ENCODE data around the gene MAP1LC3B2. TPM values are rescaled to one million over a fixed set of nuclear protein-coding genes. Genes with fewer than 3 reads are reported as not detected.

MAP1LC3B2 gene
- total RNA-seq, 1 donor from 2014 or later = 0.57 TPM

DNA sequence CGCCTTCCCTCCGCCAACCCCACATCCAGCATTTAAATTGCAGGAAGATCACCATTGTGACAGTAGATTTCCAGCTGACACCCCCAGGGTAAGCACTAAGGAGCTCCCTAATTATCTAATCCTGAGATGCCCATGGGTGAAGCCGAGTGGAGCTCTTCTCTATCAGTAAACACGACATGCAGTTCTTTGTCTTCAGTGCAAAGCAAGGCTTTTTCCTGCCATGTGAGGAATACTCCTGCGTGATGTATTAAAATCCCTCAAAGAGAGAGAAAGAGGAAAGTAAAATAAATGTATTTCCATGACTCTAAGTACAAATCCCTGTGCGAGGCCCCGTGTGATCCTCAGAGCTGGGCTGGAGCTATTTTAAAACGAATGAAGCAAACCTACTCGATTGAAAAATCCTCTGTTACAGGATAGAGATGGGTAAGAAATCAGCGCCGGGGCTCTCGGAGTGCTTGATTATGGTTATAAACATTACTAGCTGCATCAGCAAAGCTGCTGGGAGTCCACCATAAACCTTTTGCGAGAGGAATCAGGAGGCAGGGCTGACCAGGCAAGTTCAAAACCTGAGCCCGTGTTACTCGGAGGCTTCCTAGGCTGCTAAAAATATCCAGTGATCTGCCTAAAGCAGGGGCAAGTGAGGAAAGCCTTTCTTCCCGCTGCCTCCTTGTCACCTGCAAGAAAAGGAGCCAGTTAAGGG, 61.5 kb downstream of the MAP1LC3B2 start:
- no peak for DNase-seq (ENCODE audit: low spot score)
- Mint-ChIP-seq H3K27ac (no peak overlapping the region), H3K4me3 (no peak overlapping the region), H3K9me3 (peaks cover 14% of the 10 kb centered on the region), H3K27me3 (ENCODE audit: insufficient read depth) (peaks cover 20% of the 10 kb centered on the region), H3K4me1 (ENCODE audit: low read depth) (no peaks in the 10 kb centered on the region), H3K36me3 (ENCODE audit: low read depth) (no peaks in the 10 kb centered on the region)
- intact Hi-C loops (cut with micrococcal nuclease) = no loop called here

DNA sequence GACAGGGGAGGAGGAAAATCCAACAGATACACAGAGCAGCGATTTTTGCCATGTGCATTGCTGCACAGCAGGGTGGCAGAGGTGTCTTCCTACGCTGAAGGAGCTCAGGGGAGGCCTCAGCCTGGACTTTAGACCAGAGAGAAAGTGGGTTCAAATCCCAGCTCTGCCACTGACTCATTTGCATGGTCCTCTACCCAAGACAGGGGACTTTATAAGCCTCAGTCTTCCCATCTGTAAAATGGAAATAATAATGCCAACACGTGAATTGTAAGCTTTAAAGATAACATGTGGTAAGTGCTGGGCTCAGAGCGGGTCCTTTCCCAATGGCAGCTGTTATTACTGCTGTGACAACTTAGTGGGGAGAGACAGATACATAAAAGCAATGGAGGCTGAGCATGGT, 62.0 kb downstream of the MAP1LC3B2 start:
- intact Hi-C loops (cut with micrococcal nuclease) = no loop called here
- H3K27me3 Mint-ChIP-seq (ENCODE audit: insufficient read depth) = peaks cover 18% of the 10 kb centered on the region
- no peaks in the 10 kb centered on the region for H3K4me1 Mint-ChIP-seq (ENCODE audit: low read depth)
- no peak overlapping the region for H3K4me3 Mint-ChIP-seq
- no peaks in the 10 kb centered on the region for H3K36me3 Mint-ChIP-seq (ENCODE audit: low read depth)
- peaks cover 14% of the 10 kb centered on the region for H3K9me3 Mint-ChIP-seq
- H3K27ac Mint-ChIP-seq = no peak overlapping the region
- no peak for DNase-seq (ENCODE audit: low spot score)

DNA sequence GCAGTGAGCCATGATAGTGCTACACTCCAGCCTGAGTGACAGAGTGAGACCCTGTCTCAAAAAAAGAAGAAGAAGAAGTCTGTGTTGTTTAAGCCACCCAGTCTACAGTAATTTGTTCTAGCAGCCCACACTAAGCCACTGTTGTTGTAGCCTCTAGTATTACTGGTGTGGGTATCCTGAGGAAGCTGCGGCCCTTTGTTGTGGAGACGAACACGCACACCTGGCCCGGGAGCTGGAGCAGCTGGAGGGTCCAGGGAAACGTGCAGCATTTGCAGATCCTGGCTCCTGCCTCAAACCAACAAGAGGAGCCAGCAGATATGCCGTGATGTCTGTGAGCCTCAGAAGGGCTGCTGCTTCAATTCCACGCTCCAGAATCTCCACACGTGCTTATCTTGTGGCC, 65.3 kb downstream of the MAP1LC3B2 start:
- Mint-ChIP-seq H3K36me3 (ENCODE audit: low read depth) (no peaks in the 10 kb centered on the region), H3K9me3 (peaks cover 14% of the 10 kb centered on the region), H3K4me3 (no peak overlapping the region)

DNA sequence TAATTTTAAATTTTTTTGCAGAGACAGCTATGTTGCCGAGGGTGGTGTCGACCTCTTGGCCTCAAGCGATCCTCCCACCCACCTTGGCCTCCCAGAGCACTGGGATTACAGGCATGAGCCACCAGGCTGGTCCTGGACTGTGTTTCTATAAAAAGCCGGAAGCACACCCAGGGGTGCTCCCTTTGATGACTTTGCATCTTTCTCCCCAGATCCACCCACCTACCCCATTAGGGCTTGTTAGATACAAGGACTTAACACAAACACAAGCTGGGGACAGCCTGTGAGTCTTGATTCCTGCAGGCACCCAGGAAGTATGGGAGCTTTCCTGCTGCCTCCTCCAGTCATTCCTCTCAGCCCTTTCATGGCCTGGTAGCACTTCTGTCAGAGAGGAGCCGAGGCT, 67.0 kb downstream of the MAP1LC3B2 start:
- DNase-seq (ENCODE audit: low spot score) = no peak
- Mint-ChIP-seq H3K27me3 (ENCODE audit: insufficient read depth) (peaks cover 15% of the 10 kb centered on the region), H3K4me3 (no peak overlapping the region), H3K9me3 (peaks cover 14% of the 10 kb centered on the region), H3K27ac (no peak overlapping the region), H3K36me3 (ENCODE audit: low read depth) (no peaks in the 10 kb centered on the region), H3K4me1 (ENCODE audit: low read depth) (no peaks in the 10 kb centered on the region)
- intact Hi-C loops (cut with micrococcal nuclease) = no loop called here

More for the DNA sequence above, 65.3 kb downstream of the MAP1LC3B2 start:
- H3K4me1 Mint-ChIP-seq (ENCODE audit: low read depth) = no peaks in the 10 kb centered on the region
- no peak overlapping the region for H3K27ac Mint-ChIP-seq
- intact Hi-C loops (cut with micrococcal nuclease) = no loop called here
- no peak for DNase-seq (ENCODE audit: low spot score)
- H3K27me3 Mint-ChIP-seq (ENCODE audit: insufficient read depth) = peaks cover 18% of the 10 kb centered on the region

Other genes starting within 250 kb of the MAP1LC3B2 start
- gene SPRING1, start 178.7 kb downstream of the MAP1LC3B2 start, total RNA-seq = 31.0 and 39.0 TPM in 2 replicates
- gene RNFT2, start 178.9 kb downstream of the MAP1LC3B2 start, total RNA-seq = 8.0 and 11.8 TPM in 2 replicates